Caco-2 (cell line): ENCODE data around the gene PCDHGB6. TPM values are rescaled to one million over a fixed set of nuclear protein-coding genes. Genes with fewer than 3 reads are reported as not detected.

Experiments used
- BruUV-seq: library from RNA; stranded (reverse); fragments of 400-500 nt; replicated peaks from 2 replicates; lab custom pipeline; 2021; lab: Mats Ljungman, UMichigan
- CTCF ChIA-PET: fragments of 300-600 bp; sonication (Branson Sonifier 250); formaldehyde crosslinking; loops from one replicate; lab custom pipeline; 2022; ENCODE audit warnings: antibody characterized with exemption; lab: Charles Lee
- POLR2A ChIA-PET: fragments of 300-600 bp; sonication (Branson Sonifier 250); formaldehyde crosslinking; loops from one replicate; lab custom pipeline; 2022; ENCODE audit warnings: antibody characterized with exemption; lab: Charles Lee
- DNase-seq, 2 experiments: peaks; one replicate each; pipeline versions ENCODE4 v3.0.0 to v3.0.0-alpha.2; 2020 to 2022
- H3K27me3 ChIP-seq: replicated peaks from 2 replicates; pipeline ENCODE4 v1.6.0; 2011; ENCODE audit warnings: low read length; ENCODE audit not compliant: control insufficient read depth, insufficient read depth
- H3K36me3 ChIP-seq: 2 replicates; pipeline ENCODE4 v1.5.1; 2011; ENCODE audit warnings: low read length; ENCODE audit not compliant: control insufficient read depth, insufficient read depth
- H3K4me1 ChIP-seq: fragments of 250-450 bp; sonication (Bioruptor Pico); 2 replicates; pipeline ENCODE4 v1.5.1; 2020; ENCODE audit warnings: mild to moderate bottlenecking
- H3K4me3 ChIP-seq: 2 replicates; pipeline ENCODE4 v1.5.1; 2011; ENCODE audit warnings: low read depth, mild to moderate bottlenecking, control low read depth, low read length
- H3K9me3 ChIP-seq: fragments of 250-450 bp; sonication (Bioruptor Pico); 2 replicates; pipeline ENCODE4 v1.5.1; 2020; ENCODE audit warnings: mild to moderate bottlenecking, moderate library complexity
- H3K27ac Mint-ChIP-seq: one replicate; pipeline ENCODE4 v1.8.0; 2022; ENCODE audit warnings: mixed read lengths; ENCODE audit not compliant: unreplicated experiment
- H3K27me3 Mint-ChIP-seq: one replicate; pipeline ENCODE4 v1.8.0; 2022; ENCODE audit warnings: mixed read lengths; ENCODE audit not compliant: insufficient read depth, unreplicated experiment
- H3K36me3 Mint-ChIP-seq: one replicate; pipeline ENCODE4 v1.8.0; 2022; ENCODE audit warnings: mild to moderate bottlenecking, mixed read lengths; ENCODE audit not compliant: insufficient read depth, unreplicated experiment
- H3K4me1 Mint-ChIP-seq: one replicate; pipeline ENCODE4 v1.8.0; 2022; ENCODE audit warnings: low read depth, mixed read lengths; ENCODE audit not compliant: unreplicated experiment
- H3K4me3 Mint-ChIP-seq: one replicate; pipeline ENCODE4 v1.8.0; 2022; ENCODE audit warnings: mild to moderate bottlenecking, moderate library complexity, mixed read lengths; ENCODE audit not compliant: unreplicated experiment
- H3K9me3 Mint-ChIP-seq: one replicate; pipeline ENCODE4 v1.8.0; 2022; ENCODE audit warnings: mixed read lengths; ENCODE audit not compliant: unreplicated experiment
- CTCF ChIP-seq, 2 experiments: fragments of 200-600 bp in 1 of 2; IDR thresholded peaks; 1 replicate in 1 of 2; 2 replicates in 1 of 2; pipeline versions ENCODE4 v1.5.1 to v1.8.0; 2011 to 2022; ENCODE audit warnings: antibody characterized with exemption in 1 of 2, control low read depth in 1 of 2, inconsistent platforms in 1 of 2, low read depth in 1 of 2, low read length in 1 of 2, mild to moderate bottlenecking in 1 of 2, moderate library complexity in 1 of 2; ENCODE audit not compliant: insufficient read depth in 1 of 2, severe bottlenecking in 1 of 2, unreplicated experiment in 1 of 2
- intact Hi-C: fragments of 100-400 bp; cut with micrococcal nuclease; formaldehyde crosslinking; loops from one replicate; pipeline ENCODE4 v1.10.0; 2022; ENCODE audit not compliant: unreplicated experiment
- total RNA-seq: library from RNA; stranded (reverse); gene quantifications from 2 replicates; pipeline ENCODE4 v1.2.3, GENCODE V29; 2022

Gene PCDHGB6
- total RNA-seq, 1 experiment from 2014 or later, result 2.5 TPM

DNA sequence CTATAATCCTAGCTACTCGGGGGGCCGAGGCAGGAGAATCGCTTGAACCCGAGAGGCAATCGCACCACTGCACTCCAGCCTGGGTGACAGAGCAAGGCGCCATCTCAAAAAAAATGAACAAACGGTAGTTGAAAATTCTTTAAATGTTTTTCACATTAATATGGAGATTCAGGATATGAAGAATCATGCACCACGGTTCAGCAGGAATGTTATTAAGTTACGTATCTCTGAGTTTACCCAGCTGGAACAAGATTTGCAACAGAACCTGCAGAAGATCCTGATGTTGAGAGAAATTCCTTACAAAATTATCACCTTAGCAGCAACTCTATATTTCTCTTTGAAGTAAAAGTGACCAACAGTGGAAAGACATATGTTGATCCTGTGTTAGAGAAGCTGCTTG lies 32.5 kb downstream of the PCDHGB6 start:
- CTCF ChIA-PET, result no interaction called here
- Mint-ChIP-seq H3K36me3 (no peaks in the 10 kb centered on the region), H3K4me1 (no peaks in the 10 kb centered on the region), H3K4me3 (no peak overlapping the region), H3K9me3 (peaks cover 24% of the 10 kb centered on the region), H3K27ac (no peak overlapping the region), H3K27me3 (no peaks in the 10 kb centered on the region)
- no TSS peak for BruUV-seq
- H3K9me3 ChIP-seq, result peaks cover 3% of the 10 kb centered on the region; the same call in 1 of the 2 replicates
- DNase-seq, result no peak
- intact Hi-C loops, result no loop called here
- no peaks in the 10 kb centered on the region for H3K36me3 ChIP-seq
- POLR2A ChIA-PET, result no interaction called here
- no peaks in the 10 kb centered on the region for H3K27me3 ChIP-seq
- H3K4me3 ChIP-seq, result no peak overlapping the region
- no peaks in the 10 kb centered on the region for H3K4me1 ChIP-seq
- no peak for TF ChIP-seq CTCF (IDR thresholded peaks at IDR 0.05; ENCODE audit: insufficient read depth in 1 of 2, low read depth in 1 of 2, low read length in 1 of 2, severe bottlenecking in 1 of 2, unreplicated experiment in 1 of 2)

GRCh38 chr5:141441571-141442170 lies 33.9 kb downstream of the PCDHGB6 start:
- Mint-ChIP-seq H3K27ac (no peak overlapping the region), H3K4me3 (no peak overlapping the region), H3K27me3 (no peaks in the 10 kb centered on the region), H3K36me3 (no peaks in the 10 kb centered on the region), H3K9me3 (peaks cover 37% of the 10 kb centered on the region), H3K4me1 (no peaks in the 10 kb centered on the region)
- no peak for DNase-seq
- CTCF ChIA-PET, result interaction anchor here (0.7 to 1.2 kb wide), 2 partner anchors 8 to 66 kb away, joined by 3 read pairs; no protein-coding TSS in a partner anchor
- POLR2A ChIA-PET, result no interaction called here
- no peaks in the 10 kb centered on the region for H3K36me3 ChIP-seq
- H3K4me1 ChIP-seq, result no peaks in the 10 kb centered on the region
- no peaks in the 10 kb centered on the region for H3K27me3 ChIP-seq
- no peak for TF ChIP-seq CTCF (IDR thresholded peaks at IDR 0.05; ENCODE audit: insufficient read depth in 1 of 2, low read depth in 1 of 2, low read length in 1 of 2, severe bottlenecking in 1 of 2, unreplicated experiment in 1 of 2)
- no TSS peak for BruUV-seq
- no peak overlapping the region for H3K4me3 ChIP-seq
- peaks cover 3% of the 10 kb centered on the region; the same call in 1 of the 2 replicates for H3K9me3 ChIP-seq
- intact Hi-C loops, result no loop called here

Other genes with a start within 250 kb of the PCDHGB6 start
- gene PCDHB7, start 235.4 kb upstream of the PCDHGB6 start, total RNA-seq, result not detected in 2 replicates
- not detected in 2 replicates for gene PCDHB8, start 230.2 kb upstream of the PCDHGB6 start, total RNA-seq
- gene PCDHB16, start 225.6 kb upstream of the PCDHGB6 start, total RNA-seq, result 0.07 TPM in 1 of 2 replicates, not detected in the other
- gene PCDHB9, start 220.9 kb upstream of the PCDHGB6 start, total RNA-seq, result not detected in 2 replicates
- gene PCDHB10, start 215.7 kb upstream of the PCDHGB6 start, total RNA-seq, result 0.09 TPM in 1 of 2 replicates, not detected in the other
- 0.12 TPM in 1 of 2 replicates, not detected in the other for gene PCDHB11, start 208.4 kb upstream of the PCDHGB6 start, total RNA-seq
- gene PCDHB12, start 199.3 kb upstream of the PCDHGB6 start, total RNA-seq, result 0.12 TPM in 1 of 2 replicates, not detected in the other
- 0.12 TPM in 1 of 2 replicates, not detected in the other for gene PCDHB13, start 194.1 kb upstream of the PCDHGB6 start, total RNA-seq
- gene PCDHB14, start 184.7 kb upstream of the PCDHGB6 start, total RNA-seq, result 0.41 and 0.44 TPM in 2 replicates
- gene PCDHB15, start 162.6 kb upstream of the PCDHGB6 start, total RNA-seq, result 0.21 TPM in 1 of 2 replicates, not detected in the other
- gene SLC25A2, start 104.0 kb upstream of the PCDHGB6 start, total RNA-seq, result 0.64 and 0.67 TPM in 2 replicates
- 77.2 and 78.7 TPM in 2 replicates for gene TAF7, start 87.2 kb upstream of the PCDHGB6 start, total RNA-seq
- 0.64 and 1.1 TPM in 2 replicates for gene PCDHGA1, start 77.5 kb upstream of the PCDHGB6 start, total RNA-seq
- 0.20 and 0.23 TPM in 2 replicates for gene PCDHGA2, start 69.3 kb upstream of the PCDHGB6 start, total RNA-seq
- 0.11 TPM in 1 of 2 replicates, not detected in the other for gene PCDHGA3, start 64.2 kb upstream of the PCDHGB6 start, total RNA-seq
- 0.60 and 0.66 TPM in 2 replicates for gene PCDHGB1, start 57.9 kb upstream of the PCDHGB6 start, total RNA-seq
- 0.49 and 0.54 TPM in 2 replicates for gene PCDHGA4, start 53.0 kb upstream of the PCDHGB6 start, total RNA-seq
- 1.00 and 1.3 TPM in 2 replicates for gene PCDHGB2, start 48.0 kb upstream of the PCDHGB6 start, total RNA-seq
- 0.57 and 0.72 TPM in 2 replicates for gene PCDHGA5, start 43.9 kb upstream of the PCDHGB6 start, total RNA-seq
- 0.54 and 0.60 TPM in 2 replicates for gene PCDHGB3, start 37.8 kb upstream of the PCDHGB6 start, total RNA-seq
- 0.49 and 0.79 TPM in 2 replicates for gene PCDHGA6, start 34.1 kb upstream of the PCDHGB6 start, total RNA-seq
- 0.09 and 0.43 TPM in 2 replicates for gene PCDHGA7, start 25.3 kb upstream of the PCDHGB6 start, total RNA-seq
- 0.12 and 0.14 TPM in 2 replicates for gene PCDHGB4, start 20.3 kb upstream of the PCDHGB6 start, total RNA-seq
- 0.14 and 0.18 TPM in 2 replicates for gene PCDHGA8, start 15.4 kb upstream of the PCDHGB6 start, total RNA-seq
- gene PCDHGB5, start 10.1 kb upstream of the PCDHGB6 start, total RNA-seq, result 13.2 and 13.4 TPM in 2 replicates
- 2.8 and 4.4 TPM in 2 replicates for gene PCDHGA9, start 5.2 kb upstream of the PCDHGB6 start, total RNA-seq
- 2.9 and 3.6 TPM in 2 replicates for gene PCDHGA10, start 5.0 kb downstream of the PCDHGB6 start, total RNA-seq
- gene PCDHGB7, start 9.7 kb downstream of the PCDHGB6 start, total RNA-seq, result 2.3 and 2.4 TPM in 2 replicates
- 1.2 and 1.9 TPM in 2 replicates for gene PCDHGA11, start 13.0 kb downstream of the PCDHGB6 start, total RNA-seq
- 0.52 and 1.0 TPM in 2 replicates for gene PCDHGA12, start 22.5 kb downstream of the PCDHGB6 start, total RNA-seq
- gene PCDHGC3, start 67.9 kb downstream of the PCDHGB6 start, total RNA-seq, result 1.3 and 2.9 TPM in 2 replicates
- 0.28 and 0.39 TPM in 2 replicates for gene PCDHGC4, start 77.0 kb downstream of the PCDHGB6 start, total RNA-seq
- 0.21 and 0.25 TPM in 2 replicates for gene PCDHGC5, start 81.1 kb downstream of the PCDHGB6 start, total RNA-seq
- gene DIAPH1, start 211.0 kb downstream of the PCDHGB6 start, total RNA-seq, result 161 and 167 TPM in 2 replicates
- 73.0 and 74.5 TPM in 2 replicates for gene HDAC3, start 228.8 kb downstream of the PCDHGB6 start, total RNA-seq
- gene RELL2, start 229.0 kb downstream of the PCDHGB6 start, total RNA-seq, result 8.7 and 13.6 TPM in 2 replicates
- gene FCHSD1, start 243.4 kb downstream of the PCDHGB6 start, total RNA-seq, result 25.0 and 26.8 TPM in 2 replicates